ENCODE data around the gene PLEKHG2.

Gene PLEKHG2

DNA sequence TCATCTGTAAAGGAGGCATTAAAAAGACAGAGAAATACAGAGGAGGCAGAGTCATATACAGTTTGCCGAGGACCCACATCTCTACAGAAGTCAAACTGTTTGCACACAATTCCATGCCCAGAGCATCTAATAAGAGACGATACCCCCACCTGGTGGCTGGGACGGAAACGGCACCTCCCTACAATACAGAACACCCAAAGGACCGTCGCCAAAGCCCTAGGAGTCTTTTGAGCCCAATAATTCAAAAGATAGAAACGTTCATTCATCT lies 703 bp upstream of the PLEKHG2 start:
- Histone ChIP-seq H3K4me3 (ENCODE audit: low read depth, low read length) (peak overlapping the region; percentile 70), H3K36me3 (peaks cover 16% of the 10 kb centered on the region), H3K27me3 (ENCODE audit: insufficient read depth, low read depth, severe bottlenecking) (no peaks in the 10 kb centered on the region), H3K9me3 (ENCODE audit: severe bottlenecking) (no peaks in the 10 kb centered on the region), H3K27ac (peak overlapping the region; percentile 56)
- TF ChIP-seq, protein P1, sequence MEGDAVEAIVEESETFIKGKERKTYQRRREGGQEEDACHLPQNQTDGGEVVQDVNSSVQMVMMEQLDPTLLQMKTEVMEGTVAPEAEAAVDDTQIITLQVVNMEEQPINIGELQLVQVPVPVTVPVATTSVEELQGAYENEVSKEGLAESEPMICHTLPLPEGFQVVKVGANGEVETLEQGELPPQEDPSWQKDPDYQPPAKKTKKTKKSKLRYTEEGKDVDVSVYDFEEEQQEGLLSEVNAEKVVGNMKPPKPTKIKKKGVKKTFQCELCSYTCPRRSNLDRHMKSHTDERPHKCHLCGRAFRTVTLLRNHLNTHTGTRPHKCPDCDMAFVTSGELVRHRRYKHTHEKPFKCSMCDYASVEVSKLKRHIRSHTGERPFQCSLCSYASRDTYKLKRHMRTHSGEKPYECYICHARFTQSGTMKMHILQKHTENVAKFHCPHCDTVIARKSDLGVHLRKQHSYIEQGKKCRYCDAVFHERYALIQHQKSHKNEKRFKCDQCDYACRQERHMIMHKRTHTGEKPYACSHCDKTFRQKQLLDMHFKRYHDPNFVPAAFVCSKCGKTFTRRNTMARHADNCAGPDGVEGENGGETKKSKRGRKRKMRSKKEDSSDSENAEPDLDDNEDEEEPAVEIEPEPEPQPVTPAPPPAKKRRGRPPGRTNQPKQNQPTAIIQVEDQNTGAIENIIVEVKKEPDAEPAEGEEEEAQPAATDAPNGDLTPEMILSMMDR (IDR thresholded peaks at IDR 0.05; ENCODE audit: low read depth, low read length): peak; percentile 69
- peak; percentile 90 for DNase-seq

DNA sequence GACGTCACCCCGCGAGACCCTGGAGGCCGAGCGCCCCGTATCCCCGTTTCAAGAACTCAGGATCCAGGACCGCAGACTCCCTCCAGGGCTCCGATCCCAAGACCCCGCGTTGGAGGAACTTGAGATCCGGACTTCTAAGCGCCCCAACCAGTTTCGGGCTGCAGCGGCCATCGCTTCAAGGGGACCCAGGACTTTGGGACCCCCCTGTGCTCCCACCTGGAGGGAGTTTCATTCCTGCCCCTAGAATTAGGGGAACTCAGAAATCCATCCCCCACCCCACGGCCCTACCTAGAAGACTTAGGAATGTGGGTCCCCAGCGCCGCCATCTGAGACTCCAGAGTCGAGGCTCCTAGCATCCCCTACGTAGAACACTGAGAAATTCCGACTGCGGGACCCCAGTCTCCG lies 400 bp downstream of the PLEKHG2 start:
- H3K27ac ChIP-seq: peak overlapping the region; percentile 91

DNA sequence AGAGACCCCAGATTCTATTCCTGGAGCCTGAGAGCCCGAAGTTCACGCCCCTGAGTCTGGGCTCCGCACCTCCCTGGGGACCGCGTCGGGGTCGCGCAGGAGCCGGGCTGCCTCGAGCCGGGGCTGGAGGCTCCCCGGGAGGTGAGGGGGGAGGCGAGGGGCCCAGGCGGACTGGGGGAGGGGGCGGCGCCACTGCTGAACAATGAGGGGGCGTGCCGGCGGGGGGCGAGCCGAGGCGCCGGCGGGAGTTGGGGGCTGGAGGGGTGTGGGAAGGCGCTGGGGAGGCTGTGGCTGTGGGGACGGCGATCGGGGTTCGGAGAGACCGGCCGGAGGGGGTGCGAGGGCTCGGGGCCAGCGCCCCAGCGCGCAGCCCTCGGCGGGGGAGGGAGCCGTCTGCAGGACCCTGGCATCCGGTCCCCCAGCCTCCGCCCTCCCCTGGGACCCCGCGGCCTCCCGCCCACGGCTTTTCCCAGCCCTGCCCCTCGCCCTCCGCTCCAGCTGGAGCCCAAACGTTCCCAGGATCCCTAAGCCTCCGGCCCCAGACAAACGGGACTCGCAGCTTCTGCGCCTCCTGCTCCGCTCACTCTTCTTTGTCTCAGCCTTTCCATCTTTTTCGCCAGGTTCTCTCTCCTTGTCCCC lies 922 bp downstream of the PLEKHG2 start:
- Histone ChIP-seq H3K36me3 (peaks cover 29% of the 10 kb centered on the region), H3K4me3 (ENCODE audit: low read depth, low read length) (peak overlapping the region; percentile 70), H3K9me3 (ENCODE audit: severe bottlenecking) (no peaks in the 10 kb centered on the region), H3K27me3 (ENCODE audit: insufficient read depth, low read depth, severe bottlenecking) (no peaks in the 10 kb centered on the region), H3K27ac (peak overlapping the region; percentile 91)
- peak; percentile 80 for DNase-seq
- TF ChIP-seq, protein P1 (IDR thresholded peaks at IDR 0.05; ENCODE audit: low read depth, low read length): no peak

More for the DNA sequence above, 400 bp downstream of the PLEKHG2 start:
- H3K4me3 ChIP-seq (ENCODE audit: low read depth, low read length): peak overlapping the region; percentile 70
- no peak for DNase-seq
- TF ChIP-seq, protein P1 (IDR thresholded peaks at IDR 0.05; ENCODE audit: low read depth, low read length): no peak
- no peaks in the 10 kb centered on the region for H3K9me3 ChIP-seq (ENCODE audit: severe bottlenecking)
- peaks cover 23% of the 10 kb centered on the region for H3K36me3 ChIP-seq
- no peaks in the 10 kb centered on the region for H3K27me3 ChIP-seq (ENCODE audit: insufficient read depth, low read depth, severe bottlenecking)

DNA sequence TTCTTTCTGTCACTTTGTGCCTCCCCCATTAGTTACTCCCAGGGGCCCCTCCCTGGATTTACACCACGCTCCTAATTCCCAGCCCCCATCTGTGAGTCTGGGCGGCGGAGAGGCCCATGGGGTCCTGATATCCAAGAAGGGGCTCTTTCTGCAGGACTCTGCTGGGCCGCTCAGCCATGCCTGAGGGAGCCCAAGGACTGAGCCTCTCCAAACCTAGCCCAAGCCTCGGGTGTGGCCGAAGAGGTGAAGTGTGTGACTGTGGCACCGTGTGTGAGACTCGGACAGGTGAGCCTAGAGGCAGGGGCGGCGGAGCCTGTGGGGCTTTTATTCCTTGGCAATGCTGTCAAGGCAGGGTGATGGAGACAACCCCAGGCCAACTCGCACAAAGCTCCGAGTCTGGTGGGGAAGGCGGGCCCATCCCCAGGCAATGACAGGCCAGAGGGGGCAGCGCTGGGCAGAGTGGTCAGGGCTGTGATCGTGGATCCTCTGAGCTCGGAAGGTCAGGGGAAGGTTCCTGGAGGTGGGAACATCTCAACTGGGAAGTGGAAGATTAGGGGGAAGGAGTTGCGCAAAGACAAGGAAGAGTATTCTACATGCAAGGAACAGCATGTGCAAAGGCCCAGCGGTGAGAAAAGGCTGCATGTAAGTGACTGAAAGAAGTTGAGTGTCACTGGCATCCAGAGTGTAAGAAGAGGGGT lies 1.6 kb downstream of the PLEKHG2 start:
- TF ChIP-seq, protein P1 (IDR thresholded peaks at IDR 0.05; ENCODE audit: low read depth, low read length): peak; percentile 51
- Histone ChIP-seq H3K4me3 (ENCODE audit: low read depth, low read length) (peak overlapping the region; percentile 70), H3K27me3 (ENCODE audit: insufficient read depth, low read depth, severe bottlenecking) (no peaks in the 10 kb centered on the region), H3K9me3 (ENCODE audit: severe bottlenecking) (no peaks in the 10 kb centered on the region), H3K36me3 (peaks cover 35% of the 10 kb centered on the region), H3K27ac (peak overlapping the region; percentile 91)
- DNase-seq: peak; percentile 69

DNA sequence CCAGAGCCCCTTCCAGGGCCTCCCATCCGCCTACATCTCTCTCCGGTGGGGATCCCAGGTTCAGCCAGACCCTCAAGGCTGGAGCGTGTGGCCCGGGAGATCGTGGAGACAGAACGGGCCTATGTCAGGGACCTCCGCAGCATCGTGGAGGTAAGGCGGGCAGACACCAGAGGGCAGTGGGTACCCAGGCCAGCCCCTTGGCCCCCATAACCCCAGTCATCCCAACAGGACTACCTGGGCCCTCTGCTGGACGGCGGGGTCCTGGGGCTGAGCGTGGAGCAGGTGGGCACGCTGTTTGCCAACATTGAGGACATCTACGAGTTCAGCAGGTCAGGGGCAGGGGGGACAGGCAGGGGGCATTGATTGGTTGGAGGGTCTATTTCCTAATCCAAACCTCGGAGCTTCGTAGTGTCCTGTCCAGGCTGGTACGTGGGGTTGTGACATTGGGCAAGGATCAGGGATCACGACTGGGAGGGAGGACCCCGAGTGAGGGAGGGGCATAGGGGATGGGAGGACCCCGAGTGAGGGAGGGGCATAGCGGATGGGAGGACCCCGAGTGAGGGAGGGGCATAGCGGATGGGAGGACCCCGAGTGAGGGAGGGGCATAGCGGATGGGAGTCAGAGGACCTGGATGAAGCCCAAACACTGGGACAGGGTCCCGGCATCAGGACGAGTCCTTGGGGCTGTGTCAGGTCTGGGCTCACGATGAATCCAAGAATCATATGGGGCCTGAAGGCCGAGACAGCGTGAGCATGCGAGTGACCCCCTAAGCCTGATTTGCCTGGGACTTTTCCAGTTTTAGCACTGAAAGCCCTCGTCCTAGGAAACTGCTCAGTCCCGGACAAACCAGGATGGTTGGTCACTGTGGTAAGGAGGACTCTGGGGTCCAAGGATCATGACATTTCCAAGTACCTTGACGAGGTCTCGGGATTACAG lies 2.9 kb downstream of the PLEKHG2 start:
- peaks cover 48% of the 10 kb centered on the region for H3K36me3 ChIP-seq
- TF ChIP-seq, protein P1 (IDR thresholded peaks at IDR 0.05; ENCODE audit: low read depth, low read length): no peak
- H3K27me3 ChIP-seq (ENCODE audit: insufficient read depth, low read depth, severe bottlenecking): no peaks in the 10 kb centered on the region
- no peak for DNase-seq
- no peaks in the 10 kb centered on the region for H3K9me3 ChIP-seq (ENCODE audit: severe bottlenecking)
- H3K4me3 ChIP-seq (ENCODE audit: low read depth, low read length): no peak overlapping the region
- H3K27ac ChIP-seq: no peak overlapping the region
